ENCODE results near the gene TMTC3.

TMTC3 gene
- total RNA-seq: 13.0 to 16.3 (median 14.4) reads per million in 3 donors

DNA sequence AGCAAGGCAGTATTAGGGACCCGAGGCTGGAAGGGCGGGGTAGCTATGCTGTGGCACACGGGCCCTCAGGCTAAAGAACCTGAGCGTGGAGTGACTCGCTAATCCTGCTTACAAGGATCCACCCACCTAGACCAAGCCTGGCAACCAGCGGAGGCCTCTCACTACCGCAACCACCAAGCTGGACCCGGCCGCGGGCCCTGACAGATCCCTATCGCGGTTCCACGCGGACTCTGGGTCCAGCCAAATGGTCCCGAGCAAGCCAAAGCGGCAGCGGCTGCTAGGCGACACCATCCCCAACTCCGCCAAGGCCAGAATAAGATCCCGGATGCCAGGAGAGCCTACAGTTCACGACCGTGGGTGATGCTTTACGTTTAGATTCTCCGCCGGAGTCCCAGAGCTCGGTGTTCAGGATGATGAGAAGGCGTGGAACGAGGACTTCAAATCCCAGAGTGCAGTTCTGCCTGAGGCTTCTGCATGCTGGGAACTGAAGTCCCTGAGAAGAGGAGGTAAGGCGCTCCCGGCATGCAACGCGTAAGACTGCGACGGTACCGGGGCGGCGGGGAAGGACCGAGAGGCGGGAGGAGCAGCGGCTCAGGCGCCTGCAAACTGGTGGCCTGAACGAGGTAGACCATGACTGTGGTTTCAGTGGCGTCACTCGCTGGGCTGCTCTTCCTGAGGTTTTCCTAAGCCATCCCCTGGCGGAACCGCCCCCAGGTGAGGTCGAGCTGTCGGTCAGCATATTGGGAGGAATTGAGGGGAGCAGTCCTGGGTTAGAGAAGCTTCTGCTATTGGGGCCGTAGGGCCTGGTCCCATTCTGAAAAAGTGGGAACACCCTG lies at the start of gene TMTC3, which contains the start of gene CEP290:
Gene TMTC3, plus strand, starts transcription at position 534 of the 836 bp plus-strand sequence. CDS start 6,009 bp downstream, outside the sequence.
Gene CEP290, minus strand, starts transcription at position 315 of the 836 bp plus-strand sequence. CDS start 781 bp downstream, outside the sequence.
- Histone ChIP-seq H3K4me1 (ENCODE audit: control insufficient read depth, insufficient read depth, low read length, poor library complexity, severe bottlenecking) (peaks cover 7% of the 10 kb centered on the region), H3K36me3 (ENCODE audit: control insufficient read depth, insufficient read depth, low read length) (no peaks in the 10 kb centered on the region), H3K27ac (ENCODE audit: insufficient read depth, low read length, poor library complexity, severe bottlenecking) (peak within 1 kb of the TSS; percentile 82), H3K9me3 (ENCODE audit: control insufficient read depth, low read length) (no peaks in the 10 kb centered on the region), H3K4me3 (ENCODE audit: insufficient read depth, low read depth, low read length, poor library complexity, severe bottlenecking) (peak within 1 kb of the TSS; percentile 84), H3K27me3 (replicated peaks; ENCODE audit: control insufficient read depth, insufficient read depth, low read length, poor library complexity, severe bottlenecking) (no peaks in the 10 kb centered on the region)
- peak; percentile 84 to 92 (median 91) for DNase-seq

GRCh38 chr12:88092771-88093170 lies 49.3 kb upstream of the TMTC3 start:
- Histone ChIP-seq H3K4me3 (ENCODE audit: insufficient read depth, low read depth, low read length, poor library complexity, severe bottlenecking) (no peak overlapping the region), H3K27ac (ENCODE audit: insufficient read depth, low read length, poor library complexity, severe bottlenecking) (no peak overlapping the region), H3K4me1 (ENCODE audit: control insufficient read depth, insufficient read depth, low read length, poor library complexity, severe bottlenecking) (no peaks in the 10 kb centered on the region), H3K9me3 (ENCODE audit: control insufficient read depth, low read length) (no peaks in the 10 kb centered on the region), H3K27me3 (replicated peaks; ENCODE audit: control insufficient read depth, insufficient read depth, low read length, poor library complexity, severe bottlenecking) (no peaks in the 10 kb centered on the region), H3K36me3 (ENCODE audit: control insufficient read depth, insufficient read depth, low read length) (peaks cover 11% of the 10 kb centered on the region)
- no peak for DNase-seq

DNA sequence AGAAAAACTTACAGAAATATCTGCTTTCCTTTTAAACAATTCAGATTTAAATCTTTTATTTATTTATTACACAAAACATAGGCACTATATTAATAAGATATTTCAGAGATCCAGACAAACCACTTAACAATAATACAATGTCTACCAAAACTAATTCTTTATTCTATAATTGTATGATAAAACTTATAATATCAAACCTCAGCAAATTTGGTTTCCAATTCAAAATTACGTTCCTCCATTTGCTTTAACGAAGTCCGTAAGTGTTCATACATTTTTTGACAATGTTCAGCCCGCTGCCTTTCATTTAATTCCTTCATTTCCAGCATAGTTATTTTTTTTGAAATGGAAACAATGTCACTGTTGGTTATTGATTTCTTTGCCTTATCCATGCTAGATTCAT lies 48.5 kb upstream of the TMTC3 start:
- Histone ChIP-seq H3K27ac (ENCODE audit: insufficient read depth, low read length, poor library complexity, severe bottlenecking) (no peak overlapping the region), H3K4me3 (ENCODE audit: insufficient read depth, low read depth, low read length, poor library complexity, severe bottlenecking) (no peak overlapping the region), H3K9me3 (ENCODE audit: control insufficient read depth, low read length) (no peaks in the 10 kb centered on the region), H3K36me3 (ENCODE audit: control insufficient read depth, insufficient read depth, low read length) (peaks cover 13% of the 10 kb centered on the region), H3K4me1 (ENCODE audit: control insufficient read depth, insufficient read depth, low read length, poor library complexity, severe bottlenecking) (no peaks in the 10 kb centered on the region), H3K27me3 (replicated peaks; ENCODE audit: control insufficient read depth, insufficient read depth, low read length, poor library complexity, severe bottlenecking) (no peaks in the 10 kb centered on the region)
- no peak for DNase-seq

DNA sequence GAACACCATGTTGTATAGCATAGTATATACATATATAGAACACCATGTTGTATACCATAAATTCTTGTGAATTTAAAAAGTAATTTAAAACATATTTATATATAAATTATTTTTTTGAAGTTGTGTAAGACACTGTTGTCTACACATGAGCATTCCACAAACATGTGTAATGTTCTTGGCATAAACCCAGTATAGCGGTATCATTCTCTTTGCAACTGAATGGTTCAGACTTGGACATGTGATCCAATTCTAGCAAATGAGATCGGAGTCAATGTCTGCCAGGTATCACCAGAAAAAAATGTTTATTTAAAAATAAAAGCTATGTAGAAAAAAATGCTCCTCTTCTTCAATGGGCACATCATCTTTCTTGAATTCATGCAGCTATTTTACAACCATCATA lies 34.1 kb upstream of the TMTC3 start:
- DNase-seq: no peak
- H3K36me3 ChIP-seq (ENCODE audit: control insufficient read depth, insufficient read depth, low read length): peaks cover 12% of the 10 kb centered on the region
- H3K4me1 ChIP-seq (ENCODE audit: control insufficient read depth, insufficient read depth, low read length, poor library complexity, severe bottlenecking): no peaks in the 10 kb centered on the region
- H3K27me3 ChIP-seq (replicated peaks; ENCODE audit: control insufficient read depth, insufficient read depth, low read length, poor library complexity, severe bottlenecking): no peaks in the 10 kb centered on the region
- no peak overlapping the region for H3K27ac ChIP-seq (ENCODE audit: insufficient read depth, low read length, poor library complexity, severe bottlenecking)
- no peaks in the 10 kb centered on the region for H3K9me3 ChIP-seq (ENCODE audit: control insufficient read depth, low read length)
- H3K4me3 ChIP-seq (ENCODE audit: insufficient read depth, low read depth, low read length, poor library complexity, severe bottlenecking): no peak overlapping the region

DNA sequence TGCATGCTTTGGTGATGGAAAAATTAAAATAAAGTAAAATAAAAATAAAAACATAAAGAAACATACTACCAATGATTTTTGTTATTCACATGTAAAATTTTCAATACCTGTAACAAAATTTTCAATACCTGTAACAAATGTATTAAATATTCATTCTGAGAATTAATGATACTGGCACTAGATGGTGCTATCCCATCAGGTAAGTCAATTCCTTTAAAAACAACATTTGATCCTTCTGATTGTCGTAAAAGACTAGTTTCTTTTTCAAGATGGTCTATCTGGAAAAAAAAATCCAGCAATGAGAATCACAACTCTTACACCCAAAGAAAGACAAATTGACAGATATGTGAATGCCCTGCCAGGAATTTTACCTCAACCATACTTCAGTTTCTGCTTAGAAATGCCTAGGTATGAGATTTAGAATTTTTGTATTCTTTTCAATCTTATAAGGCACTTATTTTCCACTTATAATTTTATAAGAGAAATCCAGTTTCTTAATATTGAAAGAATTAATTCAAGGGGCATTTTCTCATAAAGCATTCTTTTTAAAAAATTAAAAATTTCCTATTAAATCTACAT lies 30.9 kb upstream of the TMTC3 start:
- H3K9me3 ChIP-seq (ENCODE audit: control insufficient read depth, low read length): no peaks in the 10 kb centered on the region
- no peak for DNase-seq
- no peak overlapping the region for H3K4me3 ChIP-seq (ENCODE audit: insufficient read depth, low read depth, low read length, poor library complexity, severe bottlenecking)
- H3K27ac ChIP-seq (ENCODE audit: insufficient read depth, low read length, poor library complexity, severe bottlenecking): no peak overlapping the region
- H3K4me1 ChIP-seq (ENCODE audit: control insufficient read depth, insufficient read depth, low read length, poor library complexity, severe bottlenecking): no peaks in the 10 kb centered on the region
- no peaks in the 10 kb centered on the region for H3K27me3 ChIP-seq (replicated peaks; ENCODE audit: control insufficient read depth, insufficient read depth, low read length, poor library complexity, severe bottlenecking)
- H3K36me3 ChIP-seq (ENCODE audit: control insufficient read depth, insufficient read depth, low read length): peaks cover 12% of the 10 kb centered on the region

DNA sequence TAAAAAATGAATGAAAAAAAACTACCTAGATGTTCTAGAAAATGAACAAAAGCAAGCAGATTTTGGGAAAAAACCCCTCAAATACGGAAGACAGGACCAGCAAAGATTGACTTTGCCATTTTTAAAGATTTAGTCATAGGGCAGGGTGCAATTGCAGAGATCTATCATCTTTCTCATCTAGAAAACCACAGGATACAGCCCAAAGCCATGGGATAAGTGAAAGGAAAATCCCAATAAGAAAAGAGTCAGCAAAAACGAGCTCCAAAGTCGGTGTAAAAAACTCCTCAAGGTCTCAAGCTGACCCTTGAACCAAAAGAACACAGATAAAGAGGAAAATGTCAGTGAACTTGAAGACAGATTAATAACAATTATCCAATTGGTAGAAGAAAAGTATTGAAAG lies 28.2 kb upstream of the TMTC3 start:
- no peak overlapping the region for H3K27ac ChIP-seq (ENCODE audit: insufficient read depth, low read length, poor library complexity, severe bottlenecking)
- no peaks in the 10 kb centered on the region for H3K4me1 ChIP-seq (ENCODE audit: control insufficient read depth, insufficient read depth, low read length, poor library complexity, severe bottlenecking)
- no peaks in the 10 kb centered on the region for H3K9me3 ChIP-seq (ENCODE audit: control insufficient read depth, low read length)
- no peaks in the 10 kb centered on the region for H3K27me3 ChIP-seq (replicated peaks; ENCODE audit: control insufficient read depth, insufficient read depth, low read length, poor library complexity, severe bottlenecking)
- DNase-seq: no peak
- H3K4me3 ChIP-seq (ENCODE audit: insufficient read depth, low read depth, low read length, poor library complexity, severe bottlenecking): no peak overlapping the region
- H3K36me3 ChIP-seq (ENCODE audit: control insufficient read depth, insufficient read depth, low read length): peaks cover 17% of the 10 kb centered on the region

DNA sequence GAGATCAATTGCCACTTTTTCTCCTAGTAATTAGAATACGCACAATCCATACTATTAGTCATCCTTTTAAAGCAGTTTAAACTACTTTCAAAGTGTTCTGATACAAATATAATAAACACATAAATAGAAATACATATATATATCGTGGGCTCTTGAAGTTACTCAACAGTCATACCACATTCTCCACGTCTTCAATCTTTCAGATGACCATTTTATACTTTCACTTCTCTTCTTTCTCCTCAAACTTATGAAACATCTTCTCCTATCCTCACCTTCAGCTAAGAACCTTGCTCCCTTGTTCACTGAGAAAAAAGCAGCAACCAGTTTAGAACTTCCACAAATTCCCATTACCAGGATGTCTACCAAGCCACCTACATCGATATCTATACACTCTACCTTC lies 19.4 kb upstream of the TMTC3 start:
- no peaks in the 10 kb centered on the region for H3K4me1 ChIP-seq (ENCODE audit: control insufficient read depth, insufficient read depth, low read length, poor library complexity, severe bottlenecking)
- no peaks in the 10 kb centered on the region for H3K27me3 ChIP-seq (replicated peaks; ENCODE audit: control insufficient read depth, insufficient read depth, low read length, poor library complexity, severe bottlenecking)
- no peaks in the 10 kb centered on the region for H3K9me3 ChIP-seq (ENCODE audit: control insufficient read depth, low read length)
- H3K4me3 ChIP-seq (ENCODE audit: insufficient read depth, low read depth, low read length, poor library complexity, severe bottlenecking): no peak overlapping the region
- DNase-seq: no peak
- H3K27ac ChIP-seq (ENCODE audit: insufficient read depth, low read length, poor library complexity, severe bottlenecking): no peak overlapping the region
- H3K36me3 ChIP-seq (ENCODE audit: control insufficient read depth, insufficient read depth, low read length): peaks cover 12% of the 10 kb centered on the region

GRCh38 chr12:88127099-88127498 lies 15.0 kb upstream of the TMTC3 start:
- Histone ChIP-seq H3K27ac (ENCODE audit: insufficient read depth, low read length, poor library complexity, severe bottlenecking) (no peak overlapping the region), H3K36me3 (ENCODE audit: control insufficient read depth, insufficient read depth, low read length) (peaks cover 17% of the 10 kb centered on the region), H3K27me3 (replicated peaks; ENCODE audit: control insufficient read depth, insufficient read depth, low read length, poor library complexity, severe bottlenecking) (no peaks in the 10 kb centered on the region), H3K4me3 (ENCODE audit: insufficient read depth, low read depth, low read length, poor library complexity, severe bottlenecking) (no peak overlapping the region), H3K9me3 (ENCODE audit: control insufficient read depth, low read length) (no peaks in the 10 kb centered on the region), H3K4me1 (ENCODE audit: control insufficient read depth, insufficient read depth, low read length, poor library complexity, severe bottlenecking) (no peaks in the 10 kb centered on the region)
- no peak for DNase-seq

- no peaks in the 10 kb centered on the region for H3K9me3 ChIP-seq (ENCODE audit: control insufficient read depth, low read length)
- H3K36me3 ChIP-seq (ENCODE audit: control insufficient read depth, insufficient read depth, low read length): peaks cover 17% of the 10 kb centered on the region
- H3K4me3 ChIP-seq (ENCODE audit: insufficient read depth, low read depth, low read length, poor library complexity, severe bottlenecking): no peak overlapping the region
- H3K27me3 ChIP-seq (replicated peaks; ENCODE audit: control insufficient read depth, insufficient read depth, low read length, poor library complexity, severe bottlenecking): no peaks in the 10 kb centered on the region
- H3K4me1 ChIP-seq (ENCODE audit: control insufficient read depth, insufficient read depth, low read length, poor library complexity, severe bottlenecking): no peaks in the 10 kb centered on the region
- no peak overlapping the region for H3K27ac ChIP-seq (ENCODE audit: insufficient read depth, low read length, poor library complexity, severe bottlenecking)
- no peak for DNase-seq
These were observed 14.3 kb upstream of the TMTC3 start for GRCh38 chr12:88127855-88128254.

DNA sequence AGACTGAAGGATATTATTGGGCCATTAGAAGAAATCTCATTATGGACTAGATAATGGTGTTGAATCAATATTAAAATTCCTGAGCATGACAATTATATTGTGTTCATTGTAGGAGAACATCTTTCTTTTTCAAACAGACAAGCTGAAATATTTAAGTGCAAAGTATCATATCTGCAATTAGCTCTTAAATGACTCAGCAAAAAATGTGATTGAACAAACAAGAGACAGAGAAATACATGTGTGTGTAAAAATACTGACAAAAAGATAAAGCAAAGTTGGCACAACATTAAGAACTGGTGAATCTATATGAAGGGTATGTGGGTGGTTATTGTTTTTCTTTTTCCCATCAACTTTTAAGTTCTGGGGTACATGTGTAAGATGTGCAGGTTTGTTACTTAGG lies 9.7 kb upstream of the TMTC3 start:
- H3K27me3 ChIP-seq (replicated peaks; ENCODE audit: control insufficient read depth, insufficient read depth, low read length, poor library complexity, severe bottlenecking): no peaks in the 10 kb centered on the region
- no peaks in the 10 kb centered on the region for H3K9me3 ChIP-seq (ENCODE audit: control insufficient read depth, low read length)
- H3K4me3 ChIP-seq (ENCODE audit: insufficient read depth, low read depth, low read length, poor library complexity, severe bottlenecking): no peak overlapping the region
- no peaks in the 10 kb centered on the region for H3K4me1 ChIP-seq (ENCODE audit: control insufficient read depth, insufficient read depth, low read length, poor library complexity, severe bottlenecking)
- no peak for DNase-seq
- H3K36me3 ChIP-seq (ENCODE audit: control insufficient read depth, insufficient read depth, low read length): peaks cover 10% of the 10 kb centered on the region
- H3K27ac ChIP-seq (ENCODE audit: insufficient read depth, low read length, poor library complexity, severe bottlenecking): no peak overlapping the region
